GM23338 (cell line): ENCODE data around the gene CEACAM19. TPM values are rescaled to one million over a fixed set of nuclear protein-coding genes. Genes with fewer than 3 reads are reported as not detected.

Experiments
- ATAC-seq: fragments of 200-7000 bp; cut with Tn5 transposase; 3 replicates; pipeline ENCODE4 v1.9.1; 2020
- DNase-seq: peaks from one replicate; pipeline ENCODE4 v3.0.0-alpha.2; 2015; ENCODE audit warnings: low spot score
- H2AFZ ChIP-seq: fragments of 200-600 bp; sonication (generic); 2 replicates; pipeline ENCODE4 v1.8.0; 2016; ENCODE audit warnings: antibody characterized with exemption, mild to moderate bottlenecking, moderate library complexity
- H3F3A ChIP-seq: fragments of 200-600 bp; sonication (generic); replicated peaks from 2 replicates; pipeline ENCODE4 v1.8.0; 2017; ENCODE audit warnings: antibody characterized with exemption, mixed run types, low read depth
- H3K27ac ChIP-seq: fragments of 200-600 bp; sonication (generic); 2 replicates; pipeline ENCODE4 v1.6.1; 2016; ENCODE audit warnings: low read depth
- H3K27me3 ChIP-seq: fragments of 200-600 bp; sonication (generic); 2 replicates; pipeline ENCODE4 v1.8.0; 2016; ENCODE audit warnings: mild to moderate bottlenecking, mixed run types, moderate library complexity; ENCODE audit not compliant: insufficient read depth
- H3K36me3 ChIP-seq: fragments of 200-600 bp; sonication (generic); 2 replicates; pipeline ENCODE4 v1.8.0; 2016; ENCODE audit warnings: mild to moderate bottlenecking; ENCODE audit not compliant: insufficient read depth
- H3K4me1 ChIP-seq: fragments of 200-600 bp; sonication (generic); 2 replicates; pipeline ENCODE4 v1.8.0; 2016; ENCODE audit warnings: mild to moderate bottlenecking, moderate library complexity; ENCODE audit not compliant: insufficient read depth
- H3K4me2 ChIP-seq: fragments of 200-600 bp; sonication (generic); 2 replicates; pipeline ENCODE4 v1.7.1; 2017; ENCODE audit warnings: mixed run types
- H3K4me3 ChIP-seq: fragments of 200-600 bp; sonication (generic); 2 replicates; pipeline ENCODE4 v1.6.1; 2016; ENCODE audit warnings: mixed run types
- H3K79me2 ChIP-seq: fragments of 200-600 bp; sonication (generic); replicated peaks from 2 replicates; pipeline ENCODE4 v1.8.0; 2017; ENCODE audit warnings: mild to moderate bottlenecking; ENCODE audit not compliant: insufficient read depth
- H3K9me2 ChIP-seq: fragments of 200-600 bp; sonication (generic); 2 replicates; pipeline ENCODE4 v1.8.0; 2017; ENCODE audit not compliant: insufficient read depth
- H4K20me1 ChIP-seq: fragments of 200-600 bp; sonication (generic); replicated peaks from 2 replicates; pipeline ENCODE4 v1.8.0; 2017; ENCODE audit warnings: mild to moderate bottlenecking; ENCODE audit not compliant: insufficient read depth
- H3K27ac Mint-ChIP-seq: 2 replicates; pipeline ENCODE4 v1.8.0; 2020; ENCODE audit warnings: inconsistent platforms, mild to moderate bottlenecking, moderate library complexity, mixed read lengths
- H3K27me3 Mint-ChIP-seq: 3 replicates; pipeline ENCODE4 v1.8.0; 2022; ENCODE audit warnings: low read depth, mild to moderate bottlenecking, moderate library complexity, mixed read lengths, inconsistent platforms; ENCODE audit not compliant: insufficient read depth, poor library complexity
- H3K36me3 Mint-ChIP-seq: 3 replicates; pipeline ENCODE4 v1.8.0; 2021; ENCODE audit warnings: low read depth, mild to moderate bottlenecking, inconsistent platforms, moderate library complexity, mixed read lengths
- H3K4me1 Mint-ChIP-seq: 3 replicates; pipeline ENCODE4 v1.8.0; 2020; ENCODE audit warnings: mild to moderate bottlenecking, inconsistent platforms, mixed read lengths
- H3K4me3 Mint-ChIP-seq: 3 replicates; pipeline ENCODE4 v1.8.0; 2021; ENCODE audit warnings: moderate library complexity, mild to moderate bottlenecking, inconsistent platforms, mixed read lengths
- H3K9me3 Mint-ChIP-seq: 3 replicates; pipeline ENCODE4 v1.8.0; 2020; ENCODE audit warnings: moderate library complexity, mild to moderate bottlenecking, inconsistent platforms, mixed read lengths
- CREB1 ChIP-seq: fragments of 250-450 bp; sonication (Bioruptor Pico); IDR thresholded peaks from 2 replicates; pipeline ENCODE4 v1.5.0; 2020; ENCODE audit warnings: low read depth, mild to moderate bottlenecking, moderate library complexity
- ETS1 ChIP-seq: IDR thresholded peaks from 2 replicates; pipeline ENCODE4 v1.6.1; 2016; ENCODE audit warnings: antibody characterized with exemption
- JUNB ChIP-seq: IDR thresholded peaks from one replicate; pipeline ENCODE4 v1.6.1; 2016; ENCODE audit warnings: antibody characterized with exemption; ENCODE audit not compliant: unreplicated experiment
- STAT1 ChIP-seq: IDR thresholded peaks from one replicate; pipeline ENCODE4 v1.6.1; 2016; ENCODE audit warnings: antibody characterized with exemption; ENCODE audit not compliant: unreplicated experiment
- ZNF114 ChIP-seq: fragments of 250-450 bp; sonication (Bioruptor Pico); IDR thresholded peaks from 2 replicates; pipeline ENCODE4 v1.5.0; 2020; ENCODE audit warnings: mild to moderate bottlenecking, moderate library complexity
- polyA plus RNA-seq: library from polyadenylated mRNA; unstranded; fragments of >200 nt; fragmentation: Nextera tagmentation; extraction: Ambion mirVana; gene quantifications from 2 replicates; pipeline ENCODE4 v1.2.1, GENCODE V29; 2016
- total RNA-seq: library from RNA; depleted of rRNA; stranded (reverse); fragments of >200 nt; shearing (Covaris generic); gene quantifications from 2 replicates; pipeline ENCODE4 v1.2.3, GENCODE V29; 2014
- TF ChIP-seq, protein P1 (sequence below): fragments of 250-450 bp; sonication (Bioruptor Pico); IDR thresholded peaks from 2 replicates; pipeline ENCODE4 v1.5.0; 2020; ENCODE audit warnings: mild to moderate bottlenecking, moderate library complexity

CEACAM19 gene
- total and polyA plus RNA-seq, 2 experiments from 2014 or later, result 0.38 to 0.76 TPM

- no peak for TF ChIP-seq CREB1 (CRISPR knock-in tag)
- no peak for TF ChIP-seq JUNB
- TF ChIP-seq, protein P1, sequence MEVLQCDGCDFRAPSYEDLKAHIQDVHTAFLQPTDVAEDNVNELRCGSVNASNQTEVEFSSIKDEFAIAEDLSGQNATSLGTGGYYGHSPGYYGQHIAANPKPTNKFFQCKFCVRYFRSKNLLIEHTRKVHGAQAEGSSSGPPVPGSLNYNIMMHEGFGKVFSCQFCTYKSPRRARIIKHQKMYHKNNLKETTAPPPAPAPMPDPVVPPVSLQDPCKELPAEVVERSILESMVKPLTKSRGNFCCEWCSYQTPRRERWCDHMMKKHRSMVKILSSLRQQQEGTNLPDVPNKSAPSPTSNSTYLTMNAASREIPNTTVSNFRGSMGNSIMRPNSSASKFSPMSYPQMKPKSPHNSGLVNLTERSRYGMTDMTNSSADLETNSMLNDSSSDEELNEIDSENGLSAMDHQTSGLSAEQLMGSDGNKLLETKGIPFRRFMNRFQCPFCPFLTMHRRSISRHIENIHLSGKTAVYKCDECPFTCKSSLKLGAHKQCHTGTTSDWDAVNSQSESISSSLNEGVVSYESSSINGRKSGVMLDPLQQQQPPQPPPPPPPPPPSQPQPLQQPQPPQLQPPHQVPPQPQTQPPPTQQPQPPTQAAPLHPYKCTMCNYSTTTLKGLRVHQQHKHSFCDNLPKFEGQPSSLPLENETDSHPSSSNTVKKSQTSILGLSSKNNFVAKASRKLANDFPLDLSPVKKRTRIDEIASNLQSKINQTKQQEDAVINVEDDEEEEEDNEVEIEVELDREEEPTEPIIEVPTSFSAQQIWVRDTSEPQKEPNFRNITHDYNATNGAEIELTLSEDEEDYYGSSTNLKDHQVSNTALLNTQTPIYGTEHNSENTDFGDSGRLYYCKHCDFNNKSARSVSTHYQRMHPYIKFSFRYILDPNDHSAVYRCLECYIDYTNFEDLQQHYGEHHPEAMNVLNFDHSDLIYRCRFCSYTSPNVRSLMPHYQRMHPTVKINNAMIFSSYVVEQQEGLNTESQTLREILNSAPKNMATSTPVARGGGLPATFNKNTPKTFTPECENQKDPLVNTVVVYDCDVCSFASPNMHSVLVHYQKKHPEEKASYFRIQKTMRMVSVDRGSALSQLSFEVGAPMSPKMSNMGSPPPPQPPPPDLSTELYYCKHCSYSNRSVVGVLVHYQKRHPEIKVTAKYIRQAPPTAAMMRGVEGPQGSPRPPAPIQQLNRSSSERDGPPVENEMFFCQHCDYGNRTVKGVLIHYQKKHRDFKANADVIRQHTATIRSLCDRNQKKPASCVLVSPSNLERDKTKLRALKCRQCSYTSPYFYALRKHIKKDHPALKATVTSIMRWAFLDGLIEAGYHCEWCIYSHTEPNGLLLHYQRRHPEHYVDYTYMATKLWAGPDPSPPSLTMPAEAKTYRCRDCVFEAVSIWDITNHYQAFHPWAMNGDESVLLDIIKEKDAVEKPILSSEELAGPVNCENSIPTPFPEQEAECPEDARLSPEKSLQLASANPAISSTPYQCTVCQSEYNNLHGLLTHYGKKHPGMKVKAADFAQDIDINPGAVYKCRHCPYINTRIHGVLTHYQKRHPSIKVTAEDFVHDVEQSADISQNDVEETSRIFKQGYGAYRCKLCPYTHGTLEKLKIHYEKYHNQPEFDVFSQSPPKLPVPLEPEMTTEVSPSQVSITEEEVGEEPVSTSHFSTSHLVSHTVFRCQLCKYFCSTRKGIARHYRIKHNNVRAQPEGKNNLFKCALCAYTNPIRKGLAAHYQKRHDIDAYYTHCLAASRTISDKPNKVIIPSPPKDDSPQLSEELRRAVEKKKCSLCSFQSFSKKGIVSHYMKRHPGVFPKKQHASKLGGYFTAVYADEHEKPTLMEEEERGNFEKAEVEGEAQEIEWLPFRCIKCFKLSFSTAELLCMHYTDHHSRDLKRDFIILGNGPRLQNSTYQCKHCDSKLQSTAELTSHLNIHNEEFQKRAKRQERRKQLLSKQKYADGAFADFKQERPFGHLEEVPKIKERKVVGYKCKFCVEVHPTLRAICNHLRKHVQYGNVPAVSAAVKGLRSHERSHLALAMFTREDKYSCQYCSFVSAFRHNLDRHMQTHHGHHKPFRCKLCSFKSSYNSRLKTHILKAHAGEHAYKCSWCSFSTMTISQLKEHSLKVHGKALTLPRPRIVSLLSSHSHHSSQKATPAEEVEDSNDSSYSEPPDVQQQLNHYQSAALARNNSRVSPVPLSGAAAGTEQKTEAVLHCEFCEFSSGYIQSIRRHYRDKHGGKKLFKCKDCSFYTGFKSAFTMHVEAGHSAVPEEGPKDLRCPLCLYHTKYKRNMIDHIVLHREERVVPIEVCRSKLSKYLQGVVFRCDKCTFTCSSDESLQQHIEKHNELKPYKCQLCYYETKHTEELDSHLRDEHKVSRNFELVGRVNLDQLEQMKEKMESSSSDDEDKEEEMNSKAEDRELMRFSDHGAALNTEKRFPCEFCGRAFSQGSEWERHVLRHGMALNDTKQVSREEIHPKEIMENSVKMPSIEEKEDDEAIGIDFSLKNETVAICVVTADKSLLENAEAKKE, result no peak
- no peak for TF ChIP-seq ETS1
These were observed 11.2 kb upstream of the CEACAM19 start (continued) for GRCh38 chr19:44660081-44660480.

DNA sequence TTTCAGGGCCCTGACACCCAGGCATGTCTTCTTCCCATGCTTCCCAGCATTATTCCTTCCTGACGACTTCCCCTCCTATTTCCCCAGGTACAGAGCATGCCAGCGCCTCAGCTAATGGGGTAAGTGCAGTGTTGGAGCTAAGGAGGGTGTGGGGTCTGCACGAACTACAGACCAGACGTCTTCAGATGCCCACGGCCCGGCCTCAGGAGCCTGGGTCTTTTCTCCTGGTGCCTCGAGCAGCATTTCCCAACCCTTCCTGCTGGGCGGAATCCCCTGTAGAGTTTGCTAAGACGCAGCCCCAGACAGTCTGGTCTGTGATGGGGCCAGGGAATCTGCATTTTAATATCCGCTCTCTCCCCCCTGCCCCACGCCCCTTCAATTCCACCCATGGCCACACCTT lies 10.1 kb upstream of the CEACAM19 start:
- Mint-ChIP-seq H3K36me3 (peaks cover 44% of the 10 kb centered on the region), H3K4me1 (no peaks in the 10 kb centered on the region; the same call in 2 of the 3 replicates), H3K9me3 (no peaks in the 10 kb centered on the region; the same call in none of the 3 replicates), H3K27me3 (peaks cover 8% of the 10 kb centered on the region), H3K27ac (no peak overlapping the region), H3K4me3 (no peak overlapping the region)
- 0 out of 2 replicates have a peak, but pooled peaks cover 4% of the 10 kb centered on the region for H3K4me1 ChIP-seq
- 0 out of 2 replicates have a peak, but pooled peaks cover 4% of the 10 kb centered on the region for H3F3A ChIP-seq
- no peaks in the 10 kb centered on the region for H3K79me2 ChIP-seq
- no peak overlapping the region for H3K4me2 ChIP-seq
- ATAC-seq, result no peak
- H3K27ac ChIP-seq, result no peak overlapping the region
- H3K9me2 ChIP-seq, result no peaks in the 10 kb centered on the region
- H2AFZ ChIP-seq, result no peak overlapping the region
- no peak for TF ChIP-seq ZNF114 (CRISPR knock-in tag)
- TF ChIP-seq STAT1, result no peak
- H3K4me3 ChIP-seq, result no peak overlapping the region
- no peaks in the 10 kb centered on the region for H3K27me3 ChIP-seq
- H3K36me3 ChIP-seq, result peaks cover 10% of the 10 kb centered on the region
- H4K20me1 ChIP-seq, result 0 out of 2 replicates have a peak, but pooled peaks cover 3% of the 10 kb centered on the region
- DNase-seq, result no peak
